Stomach (tissue), 9 donors: Measurements from ENCODE around the gene KCNH8. TPM values are rescaled to one million over a fixed set of nuclear protein-coding genes. Genes with fewer than 3 reads are reported as not detected.

Source experiments
- DNase-seq, 2 donors: peaks; one replicate each; pipeline versions ENCODE4 v3.0.0 to v3.0.0-alpha.2; 2013 to 2019
- H3K27ac ChIP-seq, 5 donors: fragments of 200-600 bp in 4 of 5; sonication (generic) in 4 of 5; one replicate each; pipeline ENCODE4 v1.5.1; 2013 to 2019; ENCODE audit warnings: mild to moderate bottlenecking in 1 of 5, moderate library complexity in 1 of 5
- H3K27me3 ChIP-seq, 3 donors: fragments of 200-600 bp; sonication (generic); one replicate each; pipeline ENCODE4 v1.5.1; 2017 to 2019; ENCODE audit warnings: mixed run types in 1 of 3
- H3K36me3 ChIP-seq, 4 donors: fragments of 200-600 bp; sonication (generic); 1 replicate in 3 of 4; 2 replicates in 1 of 4; pipeline ENCODE4 v1.5.1; 2016 to 2019
- H3K4me1 ChIP-seq, 4 donors: fragments of 200-600 bp; sonication (generic); one replicate each; pipeline ENCODE4 v1.5.1; 2016 to 2019
- H3K4me3 ChIP-seq, 4 donors: fragments of 200-600 bp; sonication (generic) in 3 of 4; one replicate each; pipeline ENCODE4 v1.5.1; 2016 to 2019; ENCODE audit warnings: mild to moderate bottlenecking in 1 of 4
- H3K9me3 ChIP-seq, 4 donors: fragments of 200-600 bp; sonication (generic); one replicate each; pipeline ENCODE4 v1.5.1; 2016 to 2019
- EP300 ChIP-seq: sonication (generic); formaldehyde crosslinking; IDR thresholded peaks from one replicate; pipeline ENCODE4 v1.6.1; 2017; ENCODE audit warnings: antibody characterized with exemption
- POLR2A ChIP-seq, 4 donors: fragments of 450-650 bp; IDR thresholded peaks; one replicate each; pipeline ENCODE4 v1.6.1; 2016; ENCODE audit warnings: antibody characterized with exemption in 4 of 4, control low read depth in 2 of 4, mild to moderate bottlenecking in 1 of 4, moderate library complexity in 1 of 4
- POLR2AphosphoS5 ChIP-seq, 3 donors: sonication (generic); formaldehyde crosslinking; IDR thresholded peaks; one replicate each; pipeline ENCODE4 v1.6.1; 2016; ENCODE audit warnings: antibody characterized with exemption in 3 of 3
- WGBS, 5 donors: extraction: QIAGEN DNeasy Blood & Tissue Kit in 3 of 5; methylation state at CpG; one replicate each; pipeline versions ENCODE4 v1.1.5 to v1.1.7; 2013 to 2018; 5-methylcytosine and 5-hydroxymethylcytosine counted together
- intact Hi-C: fragments of 100-400 bp; cut with DNase I; formaldehyde crosslinking; loops from one replicate; pipeline ENCODE4 v1.15.1; 2023; ENCODE audit warnings: low total_unique reads
- polyA plus RNA-seq, 3 donors: library from polyadenylated mRNA; stranded (reverse); fragments of 200-250 nt; gene quantifications; one replicate each; pipeline ENCODE4 v1.2.3, GENCODE V29; 2013
- total RNA-seq, 5 donors: library from RNA; depleted of rRNA; stranded (reverse); fragments of >200 nt; gene quantifications; one replicate each; pipeline versions ENCODE4 v1.1.0 to v1.2.3, GENCODE V29; 2014 to 2016
- TF ChIP-seq, protein P1 (sequence below), 7 experiments: fragments of 450-650 bp in 4 of 7; fragments of 200-600 bp in 3 of 7; sonication (generic) in 3 of 7; IDR thresholded peaks; one replicate each; pipeline ENCODE4 v1.5.1; 2016 to 2019; ENCODE audit warnings: antibody characterized with exemption in 7 of 7, control low read depth in 2 of 7, mild to moderate bottlenecking in 1 of 7
- donor health status: healthy with polysubstance abuse.
- donor health status: Bipolar disorder and iron deficiency.
- donor health status: healthy.

Gene KCNH8
- total and polyA plus RNA-seq, 8 donors, result 0.29 to 5.3 (median 0.89) TPM; not detected in 1

DNA sequence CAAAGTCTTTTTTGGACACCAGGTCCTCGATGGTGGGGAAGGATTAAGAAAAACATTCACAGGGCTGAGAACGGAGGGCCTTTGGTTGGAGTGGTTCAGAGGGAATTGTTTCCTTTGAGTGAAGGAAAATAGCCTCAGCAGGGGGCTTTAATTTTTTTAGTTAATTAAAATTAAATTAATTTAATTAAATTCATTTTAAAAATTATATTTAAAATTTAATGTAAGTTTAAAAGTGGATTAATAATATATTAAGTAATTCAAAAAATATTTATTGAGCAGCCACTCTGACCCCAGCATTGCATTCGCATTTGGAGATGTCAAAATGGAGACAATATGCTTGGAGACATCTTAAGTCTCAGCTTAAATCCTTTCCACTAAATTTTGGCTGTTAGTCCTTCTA is 136.7 kb downstream of the KCNH8 start:
- TF ChIP-seq POLR2A (IDR thresholded peaks at IDR 0.05) (no peak), EP300 (no peak), POLR2AphosphoS5 (IDR thresholded peaks at IDR 0.05) (no peak)
- TF ChIP-seq, protein P1, sequence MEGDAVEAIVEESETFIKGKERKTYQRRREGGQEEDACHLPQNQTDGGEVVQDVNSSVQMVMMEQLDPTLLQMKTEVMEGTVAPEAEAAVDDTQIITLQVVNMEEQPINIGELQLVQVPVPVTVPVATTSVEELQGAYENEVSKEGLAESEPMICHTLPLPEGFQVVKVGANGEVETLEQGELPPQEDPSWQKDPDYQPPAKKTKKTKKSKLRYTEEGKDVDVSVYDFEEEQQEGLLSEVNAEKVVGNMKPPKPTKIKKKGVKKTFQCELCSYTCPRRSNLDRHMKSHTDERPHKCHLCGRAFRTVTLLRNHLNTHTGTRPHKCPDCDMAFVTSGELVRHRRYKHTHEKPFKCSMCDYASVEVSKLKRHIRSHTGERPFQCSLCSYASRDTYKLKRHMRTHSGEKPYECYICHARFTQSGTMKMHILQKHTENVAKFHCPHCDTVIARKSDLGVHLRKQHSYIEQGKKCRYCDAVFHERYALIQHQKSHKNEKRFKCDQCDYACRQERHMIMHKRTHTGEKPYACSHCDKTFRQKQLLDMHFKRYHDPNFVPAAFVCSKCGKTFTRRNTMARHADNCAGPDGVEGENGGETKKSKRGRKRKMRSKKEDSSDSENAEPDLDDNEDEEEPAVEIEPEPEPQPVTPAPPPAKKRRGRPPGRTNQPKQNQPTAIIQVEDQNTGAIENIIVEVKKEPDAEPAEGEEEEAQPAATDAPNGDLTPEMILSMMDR (IDR thresholded peaks at IDR 0.05), result no peak
- DNase-seq, result no peak
- 78 to 94% (median 90%) methylated on average over 3 of the region's 3 CpGs for WGBS, 5 donors
- Histone ChIP-seq H3K36me3 (no peaks in the 10 kb centered on the region), H3K4me1 (no peaks in the 10 kb centered on the region), H3K4me3 (no peak overlapping the region), H3K27me3 (no peaks in the 10 kb centered on the region), H3K9me3 (no peaks in the 10 kb centered on the region), H3K27ac (no peak overlapping the region)
- intact Hi-C loops, result no loop called here

DNA sequence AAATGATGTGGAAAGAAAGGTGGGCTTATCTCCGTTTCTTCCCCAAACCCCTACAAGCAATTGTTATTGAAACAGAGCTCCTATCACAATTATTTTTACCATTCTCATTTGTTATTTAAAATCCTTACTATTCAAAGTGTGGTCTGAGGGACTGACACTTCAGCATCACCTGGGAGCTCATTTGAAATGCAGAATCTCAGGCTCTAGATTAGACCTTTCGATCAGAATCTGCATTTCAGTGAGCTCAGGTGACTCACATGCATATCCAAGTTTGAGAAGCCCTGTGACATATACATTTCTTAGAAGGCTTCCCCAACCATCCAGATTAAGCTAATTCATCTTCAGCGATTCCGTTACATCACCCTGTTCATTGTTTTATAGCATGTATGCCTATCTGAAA is 145.0 kb downstream of the KCNH8 start:
- Histone ChIP-seq H3K27me3 (no peaks in the 10 kb centered on the region), H3K4me3 (no peak overlapping the region), H3K27ac (no peak overlapping the region), H3K4me1 (no peaks in the 10 kb centered on the region), H3K36me3 (no peaks in the 10 kb centered on the region), H3K9me3 (no peaks in the 10 kb centered on the region)
- intact Hi-C loops, result no loop called here
- 82 to 90% (median 87%) methylated on average over 4 of the region's 4 CpGs for WGBS, 5 donors
- TF ChIP-seq, protein P1 (IDR thresholded peaks at IDR 0.05), result no peak
- no peak for TF ChIP-seq POLR2AphosphoS5 (IDR thresholded peaks at IDR 0.05)
- TF ChIP-seq EP300, result no peak
- no peak for TF ChIP-seq POLR2A (IDR thresholded peaks at IDR 0.05)
- DNase-seq, result no peak

DNA sequence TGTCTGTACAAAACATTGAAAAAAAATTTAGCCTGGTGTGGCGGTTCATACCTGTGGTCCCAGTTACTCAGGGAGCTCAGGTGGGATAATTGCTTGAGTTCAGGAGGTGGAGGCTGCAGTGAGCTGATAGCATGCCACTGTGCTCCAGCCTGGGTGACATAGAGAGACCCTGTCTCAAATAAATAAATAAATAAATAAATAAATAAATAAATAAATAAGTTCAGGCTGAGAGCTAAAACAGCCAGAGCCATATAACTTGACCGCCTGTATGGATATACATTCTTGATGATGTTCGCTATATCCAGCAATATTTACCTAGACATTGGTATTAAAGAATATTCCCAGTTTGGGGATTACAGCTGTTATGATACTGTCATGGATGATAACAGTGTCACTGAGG is 146.9 kb downstream of the KCNH8 start:
- no peak for DNase-seq
- no peaks in the 10 kb centered on the region for H3K27me3 ChIP-seq

DNA sequence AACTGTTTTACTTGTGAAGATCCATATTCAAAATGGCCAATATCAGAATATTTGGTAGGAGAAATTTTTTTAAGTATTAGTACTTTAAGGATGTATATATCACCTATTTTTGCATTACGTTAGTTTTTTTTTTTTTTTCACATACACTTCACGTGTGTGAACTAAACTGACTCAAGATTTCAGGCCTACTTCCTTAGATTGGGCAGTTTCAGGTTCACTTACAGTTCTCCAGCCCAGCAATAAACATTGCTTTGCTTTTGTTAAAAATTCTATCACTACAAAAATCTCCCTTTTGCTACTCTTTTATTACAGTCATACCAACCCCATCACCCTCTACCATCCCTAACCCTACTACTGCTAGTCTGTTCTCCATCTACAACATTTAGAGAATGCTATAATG is 183.6 kb downstream of the KCNH8 start:
- Histone ChIP-seq H3K27me3 (no peaks in the 10 kb centered on the region), H3K4me3 (no peak overlapping the region), H3K27ac (no peak overlapping the region), H3K9me3 (no peaks in the 10 kb centered on the region), H3K4me1 (no peaks in the 10 kb centered on the region), H3K36me3 (no peaks in the 10 kb centered on the region)
- no peak for TF ChIP-seq POLR2AphosphoS5 (IDR thresholded peaks at IDR 0.05)
- no peak for TF ChIP-seq EP300
- no peak for TF ChIP-seq POLR2A (IDR thresholded peaks at IDR 0.05)
- TF ChIP-seq, protein P1 (IDR thresholded peaks at IDR 0.05), result no peak
- 83 to 92% (median 88%) methylated on average over 2 of the region's 2 CpGs for WGBS, 5 donors
- DNase-seq, result no peak
- intact Hi-C loops, result no loop called here

More for the DNA sequence above, 146.9 kb downstream of the KCNH8 start:
- TF ChIP-seq POLR2AphosphoS5 (IDR thresholded peaks at IDR 0.05) (no peak), EP300 (no peak), POLR2A (IDR thresholded peaks at IDR 0.05) (no peak)
- TF ChIP-seq, protein P1 (IDR thresholded peaks at IDR 0.05), result no peak
- no peaks in the 10 kb centered on the region for H3K4me1 ChIP-seq
- intact Hi-C loops, result no loop called here
- no peaks in the 10 kb centered on the region for H3K9me3 ChIP-seq
- no peaks in the 10 kb centered on the region for H3K36me3 ChIP-seq
- WGBS, 5 donors, result 94 to 98% (median 95%) methylated on average over 3 of the region's 3 CpGs
- no peak overlapping the region for H3K4me3 ChIP-seq
- H3K27ac ChIP-seq, result no peak overlapping the region
